ENCODE data around the gene ASB13. TPM values are rescaled to one million over a fixed set of nuclear protein-coding genes. Genes with fewer than 3 reads are reported as not detected.
A peak's percentile ranks its signal among the peaks of the same experiment; 100 is the strongest.

Gene ASB13
- total and polyA plus RNA-seq, 8 donors = 0.89 to 27.5 (median 15.1) TPM

GRCh38 chr10:5709865-5710264 lies 43.5 kb upstream of the ASB13 start:
- H3K4me3 ChIP-seq = no peak overlapping the region
- H3K27me3 ChIP-seq = no peaks in the 10 kb centered on the region
- H3K4me1 ChIP-seq = peaks cover 5 to 46% (median 24%) of the 10 kb centered on the region in 4 donors
- peak overlapping the region in 1 of 5 donors; percentile 28 for H3K27ac ChIP-seq
- no peaks in the 10 kb centered on the region for H3K9me3 ChIP-seq
- TF ChIP-seq EP300 (IDR thresholded peaks at IDR 0.05) = no peak
- no peak for TF ChIP-seq POLR2AphosphoS5 (IDR thresholded peaks at IDR 0.05)
- no peak for TF ChIP-seq CTCF (IDR thresholded peaks at IDR 0.05)
- no peak for TF ChIP-seq POLR2A (IDR thresholded peaks at IDR 0.05)
- intact Hi-C loops (cut with DNase I; ENCODE audit: low total_unique reads) = no loop called here
- H3K36me3 ChIP-seq = no peaks in the 10 kb centered on the region
- 35 to 58% (median 44%) methylated on average over 2 of the region's 2 CpGs for WGBS, 5 donors
- DNase-seq = no peak

- no peak for DNase-seq
- no peaks in the 10 kb centered on the region for H3K9me3 ChIP-seq
- H3K27ac ChIP-seq = no peak overlapping the region
- TF ChIP-seq EP300 (IDR thresholded peaks at IDR 0.05) = no peak
- TF ChIP-seq POLR2A (IDR thresholded peaks at IDR 0.05) = no peak
- no peak for TF ChIP-seq CTCF (IDR thresholded peaks at IDR 0.05)
- TF ChIP-seq POLR2AphosphoS5 (IDR thresholded peaks at IDR 0.05) = no peak
- peaks cover 5 to 46% (median 24%) of the 10 kb centered on the region in 4 donors for H3K4me1 ChIP-seq
- H3K27me3 ChIP-seq = no peaks in the 10 kb centered on the region
- intact Hi-C loops (cut with DNase I; ENCODE audit: low total_unique reads) = no loop called here
- H3K4me3 ChIP-seq = no peak overlapping the region
- no peaks in the 10 kb centered on the region for H3K36me3 ChIP-seq
Measured at GRCh38 chr10:5708356-5708755, 42.0 kb upstream of the ASB13 start.

DNA sequence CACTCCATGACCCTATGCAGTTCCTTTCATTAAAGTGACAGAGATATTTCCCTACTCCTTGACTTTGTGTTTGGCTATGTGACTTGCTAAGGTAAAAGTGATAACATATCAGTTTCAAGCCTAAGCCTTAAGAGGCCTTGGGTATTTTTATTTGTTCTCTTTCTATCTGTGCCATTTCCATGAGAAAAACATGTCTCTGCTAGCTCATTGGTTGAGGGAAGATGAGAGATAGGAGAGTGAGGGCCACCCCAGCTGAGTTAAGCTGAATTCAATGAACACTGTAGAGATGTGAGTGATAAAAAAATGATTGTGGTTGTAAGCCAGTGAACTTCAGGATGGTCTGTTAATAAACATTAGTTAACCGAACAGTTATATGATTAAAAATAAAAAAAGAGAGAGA lies 31.7 kb upstream of the ASB13 start:
- WGBS, 5 donors = 79 to 93% (median 84%) methylated on average over 1 of the region's 1 CpG
- H3K27ac ChIP-seq = no peak overlapping the region
- H3K4me3 ChIP-seq = no peak overlapping the region
- TF ChIP-seq EP300 (IDR thresholded peaks at IDR 0.05) (no peak), POLR2A (IDR thresholded peaks at IDR 0.05) (no peak), POLR2AphosphoS5 (IDR thresholded peaks at IDR 0.05) (no peak), CTCF (IDR thresholded peaks at IDR 0.05) (no peak)
- H3K36me3 ChIP-seq = no peaks in the 10 kb centered on the region
- no peak for DNase-seq
- intact Hi-C loops (cut with DNase I; ENCODE audit: low total_unique reads) = no loop called here
- no peaks in the 10 kb centered on the region for H3K9me3 ChIP-seq
- H3K27me3 ChIP-seq = no peaks in the 10 kb centered on the region
- peaks cover 16 to 52% (median 35%) of the 10 kb centered on the region in 4 donors for H3K4me1 ChIP-seq

DNA sequence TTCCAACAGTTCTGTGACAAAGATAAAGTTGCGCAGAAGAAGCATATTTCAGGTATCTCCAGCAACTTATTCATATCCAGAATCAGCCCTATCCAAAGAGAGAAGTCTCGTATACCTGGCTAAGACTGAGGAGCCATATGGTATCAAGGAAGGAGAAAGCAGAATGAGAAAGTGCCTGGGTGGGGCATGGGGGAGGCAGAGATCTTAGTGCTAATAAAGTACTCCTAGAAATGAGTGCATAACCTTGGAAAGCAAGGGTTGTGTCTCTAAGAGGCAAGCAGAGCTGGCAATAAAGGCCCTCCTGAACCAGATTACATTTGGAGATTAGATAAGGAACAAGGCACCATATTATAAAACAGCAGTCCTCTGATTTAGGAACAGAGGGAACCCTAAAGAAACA lies 30.9 kb upstream of the ASB13 start:
- intact Hi-C loops (cut with DNase I; ENCODE audit: low total_unique reads) = no loop called here
- Histone ChIP-seq H3K27ac (no peak overlapping the region), H3K4me1 (peaks cover 20 to 59% (median 43%) of the 10 kb centered on the region in 4 donors), H3K36me3 (no peaks in the 10 kb centered on the region), H3K4me3 (no peak overlapping the region), H3K9me3 (no peaks in the 10 kb centered on the region), H3K27me3 (no peaks in the 10 kb centered on the region)
- TF ChIP-seq EP300 (IDR thresholded peaks at IDR 0.05) = no peak
- no peak for TF ChIP-seq POLR2AphosphoS5 (IDR thresholded peaks at IDR 0.05)
- TF ChIP-seq CTCF (IDR thresholded peaks at IDR 0.05) = no peak
- TF ChIP-seq POLR2A (IDR thresholded peaks at IDR 0.05) = no peak
- WGBS, 5 donors = 79 to 90% (median 80%) methylated on average over 2 of the region's 2 CpGs
- DNase-seq = no peak

Measured in stomach (tissue), 9 donors.